Tracheal epithelial cell (primary cell): Measurements from ENCODE around the gene PEDS1. TPM values are rescaled to one million over a fixed set of nuclear protein-coding genes. Genes with fewer than 3 reads are reported as not detected.

Experiments
- total RNA-seq: library from RNA; depleted of rRNA; stranded (reverse); fragments of >200 nt; gene quantifications from 2 replicates; pipeline ENCODE4 v1.2.1, GENCODE V29; 2014

The PEDS1 gene
- total RNA-seq: 20.2 and 42.9 TPM in 2 replicates

GRCh38 chr20:50153500-50154377, at the start of gene PEDS1:
TSS of gene PEDS1 (minus strand) at chr20:50153723. CDS start at chr20:50153637, 86 bp downstream.

GRCh38 chr20:50190251-50191064, 36.9 kb upstream of the PEDS1 start, which contains the start of gene CEBPB:
TSS of gene CEBPB (plus strand) at chr20:50190830. CDS start at chr20:50191034, 204 bp downstream.

GRCh38 chr20:50112512-50113419, 40.8 kb downstream of the PEDS1 start, which contains the start of gene UBE2V1:
TSS of gene UBE2V1 (minus strand) at chr20:50113150. CDS start at chr20:50113128, 22 bp downstream.

Other genes starting within 250 kb of the PEDS1 start
- gene SPATA2, start 238.2 kb downstream of the PEDS1 start, total RNA-seq: 0.96 and 1.1 TPM in 2 replicates
- 105 and 135 TPM in 2 replicates for gene RNF114, start 217.3 kb downstream of the PEDS1 start, total RNA-seq
- gene SNAI1, start 170.7 kb downstream of the PEDS1 start, total RNA-seq: not detected in 2 replicates
- gene UBE2V1, start 40.6 kb downstream of the PEDS1 start, total RNA-seq: 14.9 and 21.7 TPM in 2 replicates
- gene CEBPB, start 37.1 kb upstream of the PEDS1 start, total RNA-seq: 155 and 193 TPM in 2 replicates